Measurements from ENCODE around the gene EEF1AKMT2.

Gene EEF1AKMT2

DNA sequence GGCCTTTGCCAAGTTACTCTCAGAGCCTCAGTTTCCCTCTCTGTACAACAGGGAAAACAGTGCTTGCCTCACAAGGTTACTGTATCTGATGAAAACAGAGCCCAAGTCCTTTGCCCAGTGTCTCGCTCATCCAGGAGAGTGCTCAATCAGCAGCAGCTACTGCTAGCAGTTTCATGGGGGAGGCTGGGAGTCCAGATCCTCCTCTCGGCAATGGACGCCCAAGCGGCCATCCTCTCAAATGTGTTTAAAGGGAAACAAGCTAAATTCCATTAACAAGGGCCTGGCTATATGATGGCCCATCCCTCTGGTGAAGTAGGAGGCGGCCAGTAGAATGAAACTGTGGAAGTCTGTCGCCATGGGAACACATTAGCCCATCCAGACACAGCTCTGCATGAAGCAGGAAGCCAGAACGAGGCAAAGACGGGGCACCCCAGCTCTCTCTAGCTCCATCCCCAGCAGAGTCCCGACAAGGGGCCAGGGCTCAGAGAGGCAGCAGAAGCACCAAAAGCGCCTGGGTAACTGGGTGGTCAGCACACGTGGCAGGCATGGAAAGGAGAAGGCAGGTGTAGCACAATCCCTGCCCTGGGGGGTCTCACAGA is 82.7 kb downstream of the EEF1AKMT2 start:
- TF ChIP-seq HDGF (IDR thresholded peaks at IDR 0.05; ENCODE audit: borderline replicate concordance), result no peak
- TF ChIP-seq LEF1 (IDR thresholded peaks at IDR 0.05; ENCODE audit: borderline replicate concordance), result no peak
- TF ChIP-seq ARNT (IDR thresholded peaks at IDR 0.05), result no peak
- TF ChIP-seq, protein P1, sequence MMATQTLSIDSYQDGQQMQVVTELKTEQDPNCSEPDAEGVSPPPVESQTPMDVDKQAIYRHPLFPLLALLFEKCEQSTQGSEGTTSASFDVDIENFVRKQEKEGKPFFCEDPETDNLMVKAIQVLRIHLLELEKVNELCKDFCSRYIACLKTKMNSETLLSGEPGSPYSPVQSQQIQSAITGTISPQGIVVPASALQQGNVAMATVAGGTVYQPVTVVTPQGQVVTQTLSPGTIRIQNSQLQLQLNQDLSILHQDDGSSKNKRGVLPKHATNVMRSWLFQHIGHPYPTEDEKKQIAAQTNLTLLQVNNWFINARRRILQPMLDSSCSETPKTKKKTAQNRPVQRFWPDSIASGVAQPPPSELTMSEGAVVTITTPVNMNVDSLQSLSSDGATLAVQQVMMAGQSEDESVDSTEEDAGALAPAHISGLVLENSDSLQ (IDR thresholded peaks at IDR 0.05), result no peak
- TF ChIP-seq FOXK2 (IDR thresholded peaks at IDR 0.05), result no peak
- TF ChIP-seq SP1 (IDR thresholded peaks at IDR 0.05), result no peak
- no peak for TF ChIP-seq ELF4 (IDR thresholded peaks at IDR 0.05)
- TF ChIP-seq CTBP1 (IDR thresholded peaks at IDR 0.05; ENCODE audit: borderline replicate concordance), result no peak
- TF ChIP-seq BHLHE40 (IDR thresholded peaks at IDR 0.05; ENCODE audit: borderline replicate concordance), result no peak
- TF ChIP-seq NFRKB (IDR thresholded peaks at IDR 0.05), result no peak
- TF ChIP-seq L3MBTL2 (conservative IDR thresholded peaks at IDR 0.05), result no peak
- no peak for TF ChIP-seq FOXM1 (IDR thresholded peaks at IDR 0.05; ENCODE audit: borderline replicate concordance)
- TF ChIP-seq FOXA1 (IDR thresholded peaks at IDR 0.05), result no peak
- no peak for TF ChIP-seq ZNF384 (IDR thresholded peaks at IDR 0.05)
- TF ChIP-seq SUZ12 (IDR thresholded peaks at IDR 0.05), result no peak
- CTCF ChIA-PET, result interaction anchor here (0.8 to 1.8 kb wide), 3 partner anchors 10 to 176 kb away, joined by 3 to 5 read pairs (median 4); no protein-coding TSS in a partner anchor
- POLR2A ChIA-PET, result no interaction called here
- no peak for DNase-seq (ENCODE audit: extremely low spot score)

DNA sequence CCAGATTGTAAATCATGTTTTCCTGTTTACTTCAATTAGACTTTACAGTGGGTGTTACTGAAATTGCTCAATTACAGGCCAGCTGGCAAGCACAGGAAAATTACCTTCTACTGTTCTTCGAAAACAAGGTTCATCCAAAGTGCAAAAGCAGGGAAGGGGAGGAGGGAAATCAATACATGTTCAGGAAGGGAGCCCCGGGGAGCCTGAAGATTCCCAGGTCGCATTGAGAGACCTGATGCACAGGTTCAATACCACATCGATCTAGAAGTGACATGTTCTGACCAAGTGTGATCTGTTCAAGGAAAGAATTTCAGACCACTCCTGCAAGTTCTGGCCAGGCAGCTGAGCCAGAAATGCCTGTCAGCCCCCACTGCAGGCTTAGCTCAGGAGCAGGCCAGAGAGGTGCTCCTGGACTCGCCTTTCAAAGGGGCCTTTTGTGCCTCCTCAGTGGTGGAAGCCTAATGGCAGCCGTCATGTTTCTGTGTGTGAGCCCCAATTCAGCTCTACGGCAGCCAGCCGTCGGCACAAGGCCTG is 83.4 kb downstream of the EEF1AKMT2 start:
- ChIA-PET CTCF (interaction anchor here (0.8 to 1.8 kb wide), 3 partner anchors 11 to 176 kb away, joined by 3 to 5 read pairs (median 4); no protein-coding TSS in a partner anchor), POLR2A (no interaction called here)
- no peak for TF ChIP-seq SP1 (IDR thresholded peaks at IDR 0.05)
- DNase-seq (ENCODE audit: extremely low spot score), result no peak

Measured in HEK293T (cell line).